ENCODE measurements around the gene RIPPLY3.

RIPPLY3 gene

DNA sequence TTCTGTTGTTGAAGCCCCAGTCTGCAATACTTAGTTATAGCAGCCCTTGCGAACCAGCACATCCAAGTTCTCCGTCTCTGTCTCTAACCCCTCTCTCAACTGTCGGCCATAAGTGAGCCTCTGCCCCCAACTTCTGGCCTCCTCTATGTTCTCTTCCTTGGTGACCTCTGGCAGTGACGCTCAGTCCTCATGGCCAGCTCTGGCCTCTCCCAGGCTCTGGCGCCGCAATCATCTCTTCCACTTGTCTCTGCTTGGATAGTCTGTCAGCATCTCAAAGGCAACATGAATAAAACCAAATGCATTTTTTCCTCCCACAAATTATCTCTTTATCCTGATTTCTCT, 31.7 kb upstream of the RIPPLY3 start:
- FAIRE-seq, result no peak
- no peak for DNase-seq (ENCODE audit: insufficient read length, low spot score)
- TF ChIP-seq, protein P1, sequence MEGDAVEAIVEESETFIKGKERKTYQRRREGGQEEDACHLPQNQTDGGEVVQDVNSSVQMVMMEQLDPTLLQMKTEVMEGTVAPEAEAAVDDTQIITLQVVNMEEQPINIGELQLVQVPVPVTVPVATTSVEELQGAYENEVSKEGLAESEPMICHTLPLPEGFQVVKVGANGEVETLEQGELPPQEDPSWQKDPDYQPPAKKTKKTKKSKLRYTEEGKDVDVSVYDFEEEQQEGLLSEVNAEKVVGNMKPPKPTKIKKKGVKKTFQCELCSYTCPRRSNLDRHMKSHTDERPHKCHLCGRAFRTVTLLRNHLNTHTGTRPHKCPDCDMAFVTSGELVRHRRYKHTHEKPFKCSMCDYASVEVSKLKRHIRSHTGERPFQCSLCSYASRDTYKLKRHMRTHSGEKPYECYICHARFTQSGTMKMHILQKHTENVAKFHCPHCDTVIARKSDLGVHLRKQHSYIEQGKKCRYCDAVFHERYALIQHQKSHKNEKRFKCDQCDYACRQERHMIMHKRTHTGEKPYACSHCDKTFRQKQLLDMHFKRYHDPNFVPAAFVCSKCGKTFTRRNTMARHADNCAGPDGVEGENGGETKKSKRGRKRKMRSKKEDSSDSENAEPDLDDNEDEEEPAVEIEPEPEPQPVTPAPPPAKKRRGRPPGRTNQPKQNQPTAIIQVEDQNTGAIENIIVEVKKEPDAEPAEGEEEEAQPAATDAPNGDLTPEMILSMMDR (IDR thresholded peaks at IDR 0.05; ENCODE audit: insufficient read depth, missing control alignments), result no peak

DNA sequence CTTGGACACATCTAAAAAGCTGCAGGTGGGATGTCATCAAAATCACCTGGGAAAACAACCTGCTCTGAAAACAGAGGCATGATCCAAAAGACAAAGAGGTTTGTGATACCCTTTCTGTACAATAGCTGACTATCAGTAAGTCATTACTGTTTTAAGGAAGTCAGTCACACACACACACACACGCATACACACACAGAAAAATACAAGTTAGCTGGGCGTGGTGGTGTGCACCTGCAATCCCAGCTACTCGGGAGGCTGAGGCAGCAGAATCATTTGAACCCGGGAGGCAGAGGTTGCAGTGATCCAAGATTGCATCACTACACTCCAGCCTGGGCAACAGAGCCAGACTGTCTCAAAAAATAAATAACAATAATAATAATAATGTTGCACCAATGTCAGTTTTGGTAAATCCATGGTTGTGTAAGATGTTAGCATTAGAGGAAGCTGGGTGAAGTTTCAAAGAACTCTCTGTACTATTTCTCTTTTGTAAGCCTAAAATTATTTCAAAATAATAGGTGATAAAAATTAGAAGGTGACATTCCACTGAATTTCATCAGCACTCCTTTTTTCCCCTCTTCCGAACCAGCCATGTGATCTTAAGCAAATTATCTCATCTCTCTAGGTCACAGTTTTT, 30.2 kb upstream of the RIPPLY3 start:
- TF ChIP-seq, protein P1 (IDR thresholded peaks at IDR 0.05; ENCODE audit: insufficient read depth, missing control alignments), result no peak
- FAIRE-seq (no peak), DNase-seq (ENCODE audit: insufficient read length, low spot score) (no peak)

DNA sequence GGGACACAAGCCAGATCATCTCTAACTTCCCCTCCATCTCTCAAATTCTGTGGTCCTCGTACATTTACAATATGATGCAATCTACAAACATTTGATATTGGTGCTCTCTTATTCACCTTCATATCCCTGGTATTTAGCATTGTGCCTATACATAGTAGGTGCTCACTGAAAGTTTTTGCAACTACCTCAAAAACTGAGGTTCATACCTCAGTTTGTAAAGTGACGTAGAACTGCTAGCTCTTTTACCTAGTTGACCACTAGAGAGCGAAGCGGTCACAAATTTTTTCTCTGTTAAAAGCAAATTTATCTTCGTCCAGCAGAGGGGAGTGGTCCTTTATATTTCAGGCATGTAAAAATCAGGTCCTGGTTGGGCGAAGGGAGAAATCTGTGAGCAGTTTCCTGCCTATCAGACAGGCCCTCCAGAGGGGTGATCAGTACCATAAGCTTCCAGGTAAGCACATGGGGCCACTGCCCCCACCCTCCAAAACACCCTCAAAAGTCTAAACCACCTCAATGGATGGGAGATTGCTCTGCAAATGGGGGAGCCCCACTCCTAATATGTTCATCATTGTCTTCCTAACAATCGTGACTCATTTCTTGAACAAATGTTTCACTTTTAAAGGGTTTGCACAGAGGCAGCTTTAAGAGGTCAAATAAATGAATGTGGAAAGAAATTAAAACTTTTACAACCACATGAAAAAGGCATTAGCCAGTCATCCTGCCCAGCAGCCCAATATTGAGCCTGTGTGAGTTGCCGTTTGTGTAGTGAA, 29.4 kb upstream of the RIPPLY3 start:
- TF ChIP-seq, protein P1 (IDR thresholded peaks at IDR 0.05; ENCODE audit: insufficient read depth, missing control alignments), result peak; percentile 84
- FAIRE-seq (no peak), DNase-seq (ENCODE audit: insufficient read length, low spot score) (no peak)

DNA sequence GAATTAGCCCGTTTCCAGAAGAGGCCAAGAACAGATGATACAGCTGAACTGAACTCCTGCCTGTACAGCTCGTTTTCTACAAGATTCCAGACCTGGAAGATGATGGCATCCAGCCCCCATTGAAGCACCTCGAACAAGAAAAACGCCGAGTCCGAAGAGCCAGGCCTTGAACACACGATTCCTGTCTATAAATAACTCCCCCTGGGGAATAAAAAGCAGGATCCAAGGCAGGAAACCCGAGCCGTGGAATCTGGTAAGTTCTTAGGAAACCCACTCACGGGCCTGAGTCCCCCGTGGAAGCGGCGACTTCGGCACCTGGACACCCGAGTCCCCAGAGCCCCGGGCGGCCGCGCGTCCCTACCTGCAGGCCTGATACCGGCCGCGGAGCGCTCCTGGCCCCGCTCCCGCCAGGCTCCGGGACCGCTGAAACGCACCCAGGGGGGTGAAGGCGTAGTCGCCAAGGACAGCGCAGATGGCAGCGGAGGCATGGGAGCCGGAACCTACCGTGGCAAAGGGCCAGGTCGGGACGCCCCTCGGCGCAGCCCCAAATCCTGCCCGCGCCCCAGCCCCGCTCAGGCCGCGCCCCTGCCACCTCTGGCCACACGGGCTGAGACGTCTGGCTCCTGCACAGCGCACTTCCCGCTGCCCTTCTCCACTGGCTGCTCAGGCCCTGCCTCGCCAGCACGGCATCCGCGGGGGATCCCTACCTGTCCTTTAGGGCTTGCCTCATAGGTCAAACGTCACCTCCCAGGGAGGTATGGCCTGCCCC, 26.0 kb upstream of the RIPPLY3 start:
- FAIRE-seq, result no peak
- no peak for DNase-seq (ENCODE audit: insufficient read length, low spot score)
- TF ChIP-seq, protein P1 (IDR thresholded peaks at IDR 0.05; ENCODE audit: insufficient read depth, missing control alignments), result no peak

DNA sequence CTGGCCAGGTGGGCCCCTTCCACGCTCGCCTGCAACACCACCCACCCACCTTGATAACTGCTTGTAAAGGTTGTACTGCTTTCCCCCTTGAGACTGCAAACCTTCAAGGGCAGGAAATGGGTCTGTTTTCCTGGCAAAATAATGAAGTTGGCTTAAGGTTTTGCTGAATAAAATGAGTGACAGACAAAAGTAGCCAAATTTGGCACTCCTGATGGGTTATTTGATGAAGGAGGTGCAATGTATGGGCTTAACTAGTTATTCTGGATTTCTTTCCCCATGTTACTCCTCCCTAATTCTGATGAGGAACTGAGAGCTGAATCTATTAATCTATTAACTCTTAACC, 25.5 kb upstream of the RIPPLY3 start:
- TF ChIP-seq, protein P1 (IDR thresholded peaks at IDR 0.05; ENCODE audit: insufficient read depth, missing control alignments), result no peak
- no peak for FAIRE-seq

DNA sequence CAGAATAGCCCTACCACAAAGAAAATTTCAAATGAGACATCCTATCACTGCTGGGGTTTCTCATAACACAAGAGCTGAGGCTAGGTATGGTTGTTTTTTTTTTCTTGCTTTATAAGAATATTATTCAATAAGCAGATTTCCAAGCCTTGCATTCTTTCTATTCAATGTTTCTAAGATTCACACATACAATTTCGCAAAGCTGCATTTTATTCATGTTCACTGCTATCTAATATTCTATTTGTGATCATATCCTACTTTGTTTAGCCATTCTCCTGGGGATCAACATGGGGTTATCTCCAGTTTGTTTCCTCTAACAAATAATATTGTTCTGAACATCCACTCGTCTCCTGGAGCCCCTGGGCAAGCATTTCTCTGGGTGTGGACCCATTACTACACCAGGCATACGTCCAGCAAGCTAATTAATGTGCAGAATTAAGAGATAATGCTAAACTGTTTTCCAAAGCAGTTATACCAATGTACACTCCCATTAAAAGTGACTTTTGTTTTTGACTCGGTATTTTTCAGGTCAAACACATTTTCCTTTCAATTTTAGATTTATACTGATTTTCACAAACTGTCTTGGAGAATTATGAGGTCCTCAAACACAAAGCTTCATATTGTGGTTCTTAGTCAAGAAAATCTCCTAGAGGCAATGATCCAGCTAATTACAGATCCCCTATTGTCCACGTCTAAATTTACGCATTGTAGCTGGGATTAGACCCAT, 24.4 kb upstream of the RIPPLY3 start:
- TF ChIP-seq, protein P1 (IDR thresholded peaks at IDR 0.05; ENCODE audit: insufficient read depth, missing control alignments), result no peak
- no peak for FAIRE-seq
- DNase-seq (ENCODE audit: insufficient read length, low spot score), result no peak

More for the DNA sequence above, 25.5 kb upstream of the RIPPLY3 start:
- DNase-seq (ENCODE audit: insufficient read length, low spot score), result no peak
